ENCODE results near the gene FBXO3. TPM values are rescaled to one million over a fixed set of nuclear protein-coding genes. Genes with fewer than 3 reads are reported as not detected.

Gene FBXO3
- total and polyA plus RNA-seq, 2 of the 13 experiments (the other 11 are each of a cell fraction or from before 2014, with no cell fraction given), result 20.4 to 27.6 TPM

DNA sequence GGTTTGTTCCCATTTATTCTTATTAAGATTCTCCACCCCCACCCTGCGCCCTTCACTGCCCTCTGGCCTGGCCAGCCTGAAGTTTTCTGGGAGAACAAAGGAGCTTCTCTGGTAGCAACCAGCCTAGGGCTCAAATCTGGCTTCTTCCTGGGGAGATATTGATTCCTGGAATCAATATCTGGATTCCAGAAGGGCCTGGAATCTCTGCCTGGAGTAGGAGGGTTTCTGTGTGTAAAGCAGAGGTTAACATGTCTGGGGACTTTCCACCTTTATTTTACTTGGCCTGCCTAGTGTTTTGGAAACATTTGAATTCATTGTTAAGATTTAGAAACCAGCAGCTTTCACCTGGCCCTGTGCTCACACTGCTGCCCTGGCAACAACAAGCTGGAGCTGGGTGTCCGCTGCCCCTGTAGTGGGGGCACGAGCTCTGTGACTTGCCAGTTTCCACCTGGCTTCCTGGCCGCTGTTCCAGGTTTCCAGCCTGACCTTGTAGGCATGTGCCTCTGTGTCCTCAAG lies 79.2 kb downstream of the FBXO3 start:
- 88% methylated on average over 3 of the region's 4 CpGs for WGBS (ENCODE audit: low lambda C conversion rate)
- BruUV-seq (replicated peaks), result no TSS peak
- Histone ChIP-seq H2AFZ (ENCODE audit: low read length) (no peak overlapping the region), H3K4me3 (replicated peaks in 1 of 3; ENCODE audit: insufficient read depth in 1 of 3, low read depth in 2 of 3, low read length in 3 of 3) (no peak overlapping the region), H3K79me2 (ENCODE audit: insufficient read depth, low read length) (no peaks in the 10 kb centered on the region), H3K4me1 (ENCODE audit: insufficient read depth, low read length) (peaks cover 88% of the 10 kb centered on the region), H3K27me3 (ENCODE audit: control insufficient read depth in 1 of 2, insufficient read depth in 2 of 2, low read length in 2 of 2) (no peaks in the 10 kb centered on the region), H3K27ac (ENCODE audit: extremely low read length, insufficient read depth, low read length) (peak overlapping the region; percentile 61), H3K36me3 (replicated peaks in 1 of 2; ENCODE audit: control insufficient read depth in 1 of 2, insufficient read depth in 2 of 2, low read length in 2 of 2) (no peaks in the 10 kb centered on the region), H3K9ac (ENCODE audit: insufficient read depth, low read depth, low read length) (peak overlapping the region; percentile 11; the same call in 1 of the 2 replicates), H3K9me3 (ENCODE audit: low read length) (no peaks in the 10 kb centered on the region), H4K20me1 (ENCODE audit: insufficient read depth, low read length) (no peaks in the 10 kb centered on the region), H3K4me2 (ENCODE audit: low read depth, low read length) (no peak overlapping the region)
- ChIA-PET CTCF (ENCODE audit: low intra/inter-chr PET ratio, low total read pairs) (no interaction called here), POLR2A (interaction anchor here (1.0 kb wide), 2 partner anchors 21 to 41 kb away, joined by 3 read pairs; partner anchors contain the start of gene CD59)
- DNase-seq (ENCODE audit: low spot score) (peak; percentile 28), FAIRE-seq (peak; percentile 47), ATAC-seq (peak; percentile 21)
- intact Hi-C loops (cut with micrococcal nuclease; ENCODE audit: unreplicated experiment), result loop anchor here (10.0 kb wide), 1 partner anchor 430 kb away; no protein-coding TSS in a partner anchor
- in situ Hi-C loops (cut with HindIII; ENCODE audit: extremely low pct_ligation_motif_present, low pct_unique_long_range_greater_than_20kb), result no loop called here
- no peak for TF ChIP-seq FOXK2 (IDR thresholded peaks at IDR 0.05)
- peak; percentile 75 for TF ChIP-seq GFI1 (CRISPR knock-in tag; IDR thresholded peaks at IDR 0.05; ENCODE audit: borderline replicate concordance)
- TF ChIP-seq ETV5 (CRISPR knock-in tag; IDR thresholded peaks at IDR 0.05; ENCODE audit: borderline replicate concordance), result peak; percentile 31; the same call in 1 of the 2 replicates
- TF ChIP-seq UBTF (CRISPR knock-in tag; IDR thresholded peaks at IDR 0.05), result no peak
- 0 out of 2 replicates have a peak, but pooled peaks have one; percentile 29 for TF ChIP-seq NFIC (IDR thresholded peaks at IDR 0.05; ENCODE audit: low read length)
- TF ChIP-seq ZNF7 (CRISPR knock-in tag; IDR thresholded peaks at IDR 0.05), result no peak
- peak; percentile 29; the same call in 1 of the 2 replicates for TF ChIP-seq ZMYM4 (CRISPR knock-in tag; IDR thresholded peaks at IDR 0.05)
- TF ChIP-seq GATAD2A (CRISPR knock-in tag; IDR thresholded peaks at IDR 0.05), result peak; percentile 70
- TF ChIP-seq, protein P1, sequence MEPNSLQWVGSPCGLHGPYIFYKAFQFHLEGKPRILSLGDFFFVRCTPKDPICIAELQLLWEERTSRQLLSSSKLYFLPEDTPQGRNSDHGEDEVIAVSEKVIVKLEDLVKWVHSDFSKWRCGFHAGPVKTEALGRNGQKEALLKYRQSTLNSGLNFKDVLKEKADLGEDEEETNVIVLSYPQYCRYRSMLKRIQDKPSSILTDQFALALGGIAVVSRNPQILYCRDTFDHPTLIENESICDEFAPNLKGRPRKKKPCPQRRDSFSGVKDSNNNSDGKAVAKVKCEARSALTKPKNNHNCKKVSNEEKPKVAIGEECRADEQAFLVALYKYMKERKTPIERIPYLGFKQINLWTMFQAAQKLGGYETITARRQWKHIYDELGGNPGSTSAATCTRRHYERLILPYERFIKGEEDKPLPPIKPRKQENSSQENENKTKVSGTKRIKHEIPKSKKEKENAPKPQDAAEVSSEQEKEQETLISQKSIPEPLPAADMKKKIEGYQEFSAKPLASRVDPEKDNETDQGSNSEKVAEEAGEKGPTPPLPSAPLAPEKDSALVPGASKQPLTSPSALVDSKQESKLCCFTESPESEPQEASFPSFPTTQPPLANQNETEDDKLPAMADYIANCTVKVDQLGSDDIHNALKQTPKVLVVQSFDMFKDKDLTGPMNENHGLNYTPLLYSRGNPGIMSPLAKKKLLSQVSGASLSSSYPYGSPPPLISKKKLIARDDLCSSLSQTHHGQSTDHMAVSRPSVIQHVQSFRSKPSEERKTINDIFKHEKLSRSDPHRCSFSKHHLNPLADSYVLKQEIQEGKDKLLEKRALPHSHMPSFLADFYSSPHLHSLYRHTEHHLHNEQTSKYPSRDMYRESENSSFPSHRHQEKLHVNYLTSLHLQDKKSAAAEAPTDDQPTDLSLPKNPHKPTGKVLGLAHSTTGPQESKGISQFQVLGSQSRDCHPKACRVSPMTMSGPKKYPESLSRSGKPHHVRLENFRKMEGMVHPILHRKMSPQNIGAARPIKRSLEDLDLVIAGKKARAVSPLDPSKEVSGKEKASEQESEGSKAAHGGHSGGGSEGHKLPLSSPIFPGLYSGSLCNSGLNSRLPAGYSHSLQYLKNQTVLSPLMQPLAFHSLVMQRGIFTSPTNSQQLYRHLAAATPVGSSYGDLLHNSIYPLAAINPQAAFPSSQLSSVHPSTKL (CRISPR knock-in tag; IDR thresholded peaks at IDR 0.05), result 0 out of 2 replicates have a peak, but pooled peaks have one; percentile 38
- peak; percentile 24 for TF ChIP-seq TEAD3 (CRISPR knock-in tag; optimal IDR thresholded peaks at IDR 0.05; ENCODE audit: borderline replicate concordance)
- TF ChIP-seq SALL1 (CRISPR knock-in tag; IDR thresholded peaks at IDR 0.05), result peak; percentile 29; the same call in 1 of the 2 replicates
- TF ChIP-seq KAT2B (IDR thresholded peaks at IDR 0.05; ENCODE audit: borderline replicate concordance, low read depth, low read length), result peak; percentile 99
- TF ChIP-seq NCOA2 (CRISPR knock-in tag; IDR thresholded peaks at IDR 0.05), result 0 out of 2 replicates have a peak, but pooled peaks have one; percentile 18
- TF ChIP-seq SOX6 (IDR thresholded peaks at IDR 0.05), result no peak
- peak; percentile 63 for TF ChIP-seq SOX6 (CRISPR knock-in tag; IDR thresholded peaks at IDR 0.05)
- no peak for TF ChIP-seq ZNF30 (CRISPR knock-in tag; IDR thresholded peaks at IDR 0.05)
- TF ChIP-seq, protein P2, sequence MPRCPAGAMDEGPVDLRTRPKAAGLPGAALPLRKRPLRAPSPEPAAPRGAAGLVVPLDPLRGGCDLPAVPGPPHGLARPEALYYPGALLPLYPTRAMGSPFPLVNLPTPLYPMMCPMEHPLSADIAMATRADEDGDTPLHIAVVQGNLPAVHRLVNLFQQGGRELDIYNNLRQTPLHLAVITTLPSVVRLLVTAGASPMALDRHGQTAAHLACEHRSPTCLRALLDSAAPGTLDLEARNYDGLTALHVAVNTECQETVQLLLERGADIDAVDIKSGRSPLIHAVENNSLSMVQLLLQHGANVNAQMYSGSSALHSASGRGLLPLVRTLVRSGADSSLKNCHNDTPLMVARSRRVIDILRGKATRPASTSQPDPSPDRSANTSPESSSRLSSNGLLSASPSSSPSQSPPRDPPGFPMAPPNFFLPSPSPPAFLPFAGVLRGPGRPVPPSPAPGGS (CRISPR knock-in tag; IDR thresholded peaks at IDR 0.05), result no peak
- TF ChIP-seq ZNF562 (CRISPR knock-in tag; IDR thresholded peaks at IDR 0.05; ENCODE audit: borderline replicate concordance), result no peak
- no peak for TF ChIP-seq LCORL (IDR thresholded peaks at IDR 0.05)
- no peak for TF ChIP-seq LCORL (CRISPR knock-in tag; IDR thresholded peaks at IDR 0.05)

All from HepG2 (cell line).